Caco-2 (cell line): ENCODE measurements around the gene DCST1. TPM values are rescaled to one million over a fixed set of nuclear protein-coding genes. Genes with fewer than 3 reads are reported as not detected.

ENCODE experiments used
- BruUV-seq: library from RNA; stranded (reverse); fragments of 400-500 nt; replicated peaks from 2 replicates; lab custom pipeline; 2021; lab: Mats Ljungman, UMichigan
- CTCF ChIA-PET: fragments of 300-600 bp; sonication (Branson Sonifier 250); formaldehyde crosslinking; loops from one replicate; lab custom pipeline; 2022; ENCODE audit warnings: antibody characterized with exemption; lab: Charles Lee
- POLR2A ChIA-PET: fragments of 300-600 bp; sonication (Branson Sonifier 250); formaldehyde crosslinking; loops from one replicate; lab custom pipeline; 2022; ENCODE audit warnings: antibody characterized with exemption; lab: Charles Lee
- DNase-seq, 2 experiments: peaks; one replicate each; pipeline versions ENCODE4 v3.0.0 to v3.0.0-alpha.2; 2020 to 2022
- H3K27me3 ChIP-seq: replicated peaks from 2 replicates; pipeline ENCODE4 v1.6.0; 2011; ENCODE audit warnings: low read length; ENCODE audit not compliant: control insufficient read depth, insufficient read depth
- H3K36me3 ChIP-seq: 2 replicates; pipeline ENCODE4 v1.5.1; 2011; ENCODE audit warnings: low read length; ENCODE audit not compliant: control insufficient read depth, insufficient read depth
- H3K4me1 ChIP-seq: fragments of 250-450 bp; sonication (Bioruptor Pico); 2 replicates; pipeline ENCODE4 v1.5.1; 2020; ENCODE audit warnings: mild to moderate bottlenecking
- H3K4me3 ChIP-seq: 2 replicates; pipeline ENCODE4 v1.5.1; 2011; ENCODE audit warnings: low read depth, mild to moderate bottlenecking, control low read depth, low read length
- H3K9me3 ChIP-seq: fragments of 250-450 bp; sonication (Bioruptor Pico); 2 replicates; pipeline ENCODE4 v1.5.1; 2020; ENCODE audit warnings: mild to moderate bottlenecking, moderate library complexity
- H3K27ac Mint-ChIP-seq: one replicate; pipeline ENCODE4 v1.8.0; 2022; ENCODE audit warnings: mixed read lengths; ENCODE audit not compliant: unreplicated experiment
- H3K27me3 Mint-ChIP-seq: one replicate; pipeline ENCODE4 v1.8.0; 2022; ENCODE audit warnings: mixed read lengths; ENCODE audit not compliant: insufficient read depth, unreplicated experiment
- H3K36me3 Mint-ChIP-seq: one replicate; pipeline ENCODE4 v1.8.0; 2022; ENCODE audit warnings: mild to moderate bottlenecking, mixed read lengths; ENCODE audit not compliant: insufficient read depth, unreplicated experiment
- H3K4me1 Mint-ChIP-seq: one replicate; pipeline ENCODE4 v1.8.0; 2022; ENCODE audit warnings: low read depth, mixed read lengths; ENCODE audit not compliant: unreplicated experiment
- H3K4me3 Mint-ChIP-seq: one replicate; pipeline ENCODE4 v1.8.0; 2022; ENCODE audit warnings: mild to moderate bottlenecking, moderate library complexity, mixed read lengths; ENCODE audit not compliant: unreplicated experiment
- H3K9me3 Mint-ChIP-seq: one replicate; pipeline ENCODE4 v1.8.0; 2022; ENCODE audit warnings: mixed read lengths; ENCODE audit not compliant: unreplicated experiment
- CTCF ChIP-seq, 2 experiments: fragments of 200-600 bp in 1 of 2; IDR thresholded peaks; 1 replicate in 1 of 2; 2 replicates in 1 of 2; pipeline versions ENCODE4 v1.5.1 to v1.8.0; 2011 to 2022; ENCODE audit warnings: antibody characterized with exemption in 1 of 2, control low read depth in 1 of 2, inconsistent platforms in 1 of 2, low read depth in 1 of 2, low read length in 1 of 2, mild to moderate bottlenecking in 1 of 2, moderate library complexity in 1 of 2; ENCODE audit not compliant: insufficient read depth in 1 of 2, severe bottlenecking in 1 of 2, unreplicated experiment in 1 of 2
- intact Hi-C: fragments of 100-400 bp; cut with micrococcal nuclease; formaldehyde crosslinking; loops from one replicate; pipeline ENCODE4 v1.10.0; 2022; ENCODE audit not compliant: unreplicated experiment
- total RNA-seq: library from RNA; stranded (reverse); gene quantifications from 2 replicates; pipeline ENCODE4 v1.2.3, GENCODE V29; 2022

Gene DCST1
- total RNA-seq, 1 experiment from 2014 or later, result not detected

GRCh38 chr1:155062702-155063411, 29.2 kb downstream of the DCST1 start:
- H3K27ac Mint-ChIP-seq, result peak overlapping the region; percentile 22
- no peaks in the 10 kb centered on the region for H3K9me3 Mint-ChIP-seq
- H3K9me3 ChIP-seq, result no peaks in the 10 kb centered on the region
- DNase-seq, result peak; percentile 68 to 83
- ChIA-PET CTCF (interaction anchor here (0.6 to 3.7 kb wide), 5 partner anchors 12 to 183 kb away, joined by 3 to 39 read pairs (median 5); partner anchors contain the start of genes ADAM15 and KRTCAP2), POLR2A (interaction anchor here (0.5 to 1.6 kb wide), 3 partner anchors 12 to 794 kb away, joined by 3 to 6 read pairs (median 5); partner anchors contain the start of genes ADAM15, EFNA3 and GON4L)
- peak; percentile 87 to 92 for TF ChIP-seq CTCF (IDR thresholded peaks at IDR 0.05; ENCODE audit: insufficient read depth in 1 of 2, low read depth in 1 of 2, low read length in 1 of 2, severe bottlenecking in 1 of 2, unreplicated experiment in 1 of 2)
- H3K4me3 ChIP-seq, result peak overlapping the region; percentile 64
- H3K4me1 Mint-ChIP-seq, result peaks cover 22% of the 10 kb centered on the region
- H3K36me3 Mint-ChIP-seq, result peaks cover 19% of the 10 kb centered on the region
- H3K4me3 Mint-ChIP-seq, result peak overlapping the region; percentile 86
- no peaks in the 10 kb centered on the region for H3K27me3 ChIP-seq
- no peaks in the 10 kb centered on the region for H3K27me3 Mint-ChIP-seq
- H3K4me1 ChIP-seq, result 0 out of 2 replicates have a peak, but pooled peaks cover 19% of the 10 kb centered on the region
- BruUV-seq, result no TSS peak
- H3K36me3 ChIP-seq, result peaks cover 2% of the 10 kb centered on the region; the same call in 1 of the 2 replicates
- intact Hi-C loops, result loop anchor here (1.0 to 5.0 kb wide), 4 partner anchors 21 to 106 kb away; partner anchors contain the start of genes CKS1B, PBXIP1, SHC1 and ZBTB7B

- no peak for TF ChIP-seq CTCF (IDR thresholded peaks at IDR 0.05; ENCODE audit: insufficient read depth in 1 of 2, low read depth in 1 of 2, low read length in 1 of 2, severe bottlenecking in 1 of 2, unreplicated experiment in 1 of 2)
- ChIA-PET POLR2A (interaction anchor here (0.5 to 1.6 kb wide), 4 partner anchors 12 to 794 kb away, joined by 3 to 6 read pairs (median 4); partner anchors contain the start of genes ADAM15, EFNA3 and GON4L), CTCF (interaction anchor here (0.6 to 3.7 kb wide), 3 partner anchors 13 to 23 kb away, joined by 4 to 39 read pairs (median 11); partner anchors contain the start of gene ADAM15)
- intact Hi-C loops, result loop anchor here (1.0 to 5.0 kb wide), 4 partner anchors 21 to 106 kb away; partner anchors contain the start of genes CKS1B, PBXIP1, SHC1 and ZBTB7B
- Mint-ChIP-seq H3K4me1 (peaks cover 22% of the 10 kb centered on the region), H3K27me3 (no peaks in the 10 kb centered on the region), H3K4me3 (peak within 1 kb of the TSS; percentile 86), H3K36me3 (peaks cover 21% of the 10 kb centered on the region), H3K27ac (peak within 1 kb of the TSS; percentile 22), H3K9me3 (no peaks in the 10 kb centered on the region)
- H3K4me1 ChIP-seq, result 0 out of 2 replicates have a peak, but pooled peaks cover 19% of the 10 kb centered on the region
- peaks cover 2% of the 10 kb centered on the region; the same call in 1 of the 2 replicates for H3K36me3 ChIP-seq
- no peaks in the 10 kb centered on the region for H3K27me3 ChIP-seq
- H3K4me3 ChIP-seq, result peak within 1 kb of the TSS; percentile 64
- no TSS peak for BruUV-seq
- DNase-seq, result peak; percentile 91
- no peaks in the 10 kb centered on the region for H3K9me3 ChIP-seq
Observed at GRCh38 chr1:155063550-155064110, 30.0 kb downstream of the DCST1 start, which contains the start of gene EFNA4. Gene EFNA4 (plus strand): TSS chr1:155063740. CDS start chr1:155063824, 84 bp downstream.
